Measurements from ENCODE around the gene SLC39A10.

The SLC39A10 gene

DNA sequence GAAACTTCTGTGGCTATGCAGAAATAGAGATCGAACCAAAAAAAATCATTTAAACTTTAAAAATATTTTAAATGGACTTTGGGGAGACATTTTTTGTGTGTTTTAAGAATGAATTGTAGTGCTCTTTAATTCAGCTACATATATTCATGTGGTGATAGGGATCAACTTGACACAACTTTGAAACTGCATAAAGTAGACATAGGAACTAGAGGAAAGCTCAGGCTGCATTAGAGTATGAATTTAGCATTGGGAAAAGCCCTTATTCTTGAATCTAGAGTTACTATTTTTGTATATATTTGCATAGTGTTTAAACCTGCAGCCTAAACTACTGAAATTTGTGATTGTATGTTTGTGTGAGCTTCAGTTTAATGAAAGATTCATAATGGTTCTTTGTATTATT lies 78.3 kb downstream of the SLC39A10 start:
- H3K4me1 Mint-ChIP-seq, result no peaks in the 10 kb centered on the region
- no peaks in the 10 kb centered on the region for H3K9me3 Mint-ChIP-seq
- H3K27ac Mint-ChIP-seq, result no peak overlapping the region
- no peaks in the 10 kb centered on the region for H3K27me3 Mint-ChIP-seq
- H3K4me3 Mint-ChIP-seq, result no peak overlapping the region
- DNase-seq (ENCODE audit: low spot score in 2 of 2), result no peak
- peaks cover 43% of the 10 kb centered on the region for H3K36me3 Mint-ChIP-seq
- no peak for ATAC-seq (ENCODE audit: low read depth)

DNA sequence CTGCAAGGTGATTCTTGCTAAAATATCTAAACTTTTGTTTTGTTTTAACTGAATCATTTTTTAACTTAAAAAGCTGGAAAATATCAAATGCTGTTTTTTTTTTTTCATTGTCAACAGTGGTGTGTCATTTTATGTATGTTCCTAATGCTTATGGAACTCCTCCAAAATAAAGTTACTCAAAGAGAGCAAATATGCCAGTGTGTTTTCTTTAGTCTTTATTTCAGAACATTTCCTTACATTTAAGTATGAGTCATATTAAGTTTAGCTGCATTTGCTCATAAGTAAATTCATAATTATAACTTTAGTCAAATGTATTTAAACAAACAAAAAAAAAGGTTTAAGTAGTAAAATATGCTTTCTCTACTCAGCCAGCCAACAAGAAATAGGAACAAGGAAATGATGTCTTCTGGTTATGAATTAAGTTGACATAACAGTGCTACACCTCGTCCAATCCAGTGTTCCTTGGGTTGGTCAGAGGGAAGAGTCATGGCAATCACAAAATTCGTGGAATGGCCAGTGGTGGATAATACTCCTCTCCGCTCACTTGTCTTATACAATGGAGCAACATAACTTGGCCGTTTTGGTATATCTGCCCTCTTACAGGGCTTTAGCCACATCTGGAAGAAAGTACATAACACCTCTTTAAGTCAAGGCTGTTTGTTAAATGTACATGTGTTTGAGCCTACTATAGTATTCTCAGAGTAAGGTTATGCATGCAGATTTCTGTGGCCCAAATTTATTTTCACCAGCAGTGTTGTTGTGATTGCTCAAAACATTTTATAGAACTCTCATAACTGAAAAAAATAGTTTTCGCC lies 80.7 kb downstream of the SLC39A10 start:
- Mint-ChIP-seq H3K9me3 (no peaks in the 10 kb centered on the region), H3K4me3 (no peak overlapping the region), H3K36me3 (peaks cover 28% of the 10 kb centered on the region), H3K4me1 (no peaks in the 10 kb centered on the region), H3K27me3 (no peaks in the 10 kb centered on the region), H3K27ac (no peak overlapping the region)
- ATAC-seq (ENCODE audit: low read depth) (no peak), DNase-seq (ENCODE audit: low spot score in 2 of 2) (no peak)

DNA sequence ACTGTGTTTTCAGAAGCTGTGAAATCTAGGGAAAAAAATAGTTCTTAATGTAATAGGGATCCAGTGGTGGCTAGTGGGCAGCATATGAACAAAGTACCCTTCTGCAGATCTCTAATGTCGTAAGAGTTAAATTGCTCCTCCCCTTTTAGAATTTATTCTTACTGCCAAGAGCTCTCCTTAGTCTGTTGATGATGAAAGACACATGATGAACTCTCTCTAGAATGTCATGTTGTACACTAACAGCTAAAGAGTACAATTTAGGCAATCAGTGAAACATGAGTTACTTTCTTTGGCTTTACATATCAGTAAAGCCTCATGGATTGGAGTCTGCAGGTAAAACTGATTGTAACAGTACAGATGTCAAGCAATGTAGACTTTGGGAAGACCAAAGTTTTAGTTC lies 84.2 kb downstream of the SLC39A10 start:
- ATAC-seq (ENCODE audit: low read depth), result no peak
- no peak overlapping the region for H3K27ac Mint-ChIP-seq
- no peak for DNase-seq (ENCODE audit: low spot score in 2 of 2)
- H3K9me3 Mint-ChIP-seq, result no peaks in the 10 kb centered on the region
- H3K36me3 Mint-ChIP-seq, result peaks cover 19% of the 10 kb centered on the region
- H3K27me3 Mint-ChIP-seq, result no peaks in the 10 kb centered on the region
- no peaks in the 10 kb centered on the region for H3K4me1 Mint-ChIP-seq
- no peak overlapping the region for H3K4me3 Mint-ChIP-seq

DNA sequence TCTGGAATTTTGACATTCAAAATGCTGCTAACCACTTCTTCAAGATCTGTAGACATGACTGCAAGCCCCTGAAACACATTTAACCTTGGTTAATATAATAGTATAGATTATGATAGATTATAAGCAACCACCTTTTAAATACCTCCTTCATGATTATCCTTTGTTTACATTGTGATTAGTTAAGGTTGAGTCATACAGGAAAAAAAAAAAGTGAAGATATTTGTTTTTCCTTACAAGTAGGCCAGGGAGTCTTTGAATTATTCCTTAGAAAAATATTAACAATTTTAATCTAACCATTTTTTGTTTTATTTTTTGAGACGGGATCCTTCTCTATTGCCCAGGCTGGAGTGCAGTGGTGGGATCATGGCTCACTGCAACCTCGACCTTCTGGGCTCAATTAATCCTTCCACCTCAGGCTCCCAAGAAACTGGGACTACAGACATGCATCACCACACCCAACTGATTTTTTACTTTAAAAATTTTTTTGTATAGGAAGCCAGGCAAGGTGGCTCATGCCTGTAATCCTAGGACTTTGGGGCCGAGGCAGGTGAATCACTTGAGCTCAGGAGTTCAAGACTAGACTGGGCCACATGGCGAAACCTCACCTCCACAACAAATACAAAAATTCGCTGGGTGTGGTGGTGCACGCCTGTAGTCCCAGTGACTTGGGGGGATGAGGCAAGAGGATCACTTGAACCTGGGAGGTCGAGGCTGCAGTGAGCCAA lies 99.4 kb downstream of the SLC39A10 start:
- Mint-ChIP-seq H3K4me3 (no peak overlapping the region), H3K4me1 (no peaks in the 10 kb centered on the region), H3K27ac (no peak overlapping the region), H3K9me3 (peaks cover 4% of the 10 kb centered on the region), H3K36me3 (peaks cover 3% of the 10 kb centered on the region), H3K27me3 (no peaks in the 10 kb centered on the region)
- ATAC-seq (ENCODE audit: low read depth) (no peak), DNase-seq (ENCODE audit: low spot score in 2 of 2) (no peak)

DNA sequence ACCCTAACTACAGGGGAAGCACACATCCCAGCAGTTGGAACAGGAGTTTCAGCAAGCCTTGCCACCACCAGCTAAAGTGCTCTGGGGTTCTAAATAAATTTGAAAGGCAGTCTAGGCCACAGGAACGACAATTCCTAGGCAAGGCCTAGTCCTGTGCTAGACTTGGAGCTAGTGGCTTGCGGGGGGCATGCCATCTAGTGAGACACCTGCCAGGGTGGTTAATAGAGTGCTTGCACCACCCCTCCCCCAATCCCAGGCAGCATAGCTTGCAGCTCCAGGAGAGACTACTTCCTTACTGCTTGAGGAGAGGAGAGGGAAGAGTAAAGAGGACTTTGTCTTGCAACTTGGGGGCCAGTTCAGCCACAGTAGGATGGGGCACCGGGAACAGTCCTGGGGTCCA lies 101.8 kb downstream of the SLC39A10 start:
- peaks cover 2% of the 10 kb centered on the region for H3K36me3 Mint-ChIP-seq
- ATAC-seq (ENCODE audit: low read depth) (no peak), DNase-seq (ENCODE audit: low spot score in 2 of 2) (no peak)
- H3K9me3 Mint-ChIP-seq, result peaks cover 15% of the 10 kb centered on the region
- no peaks in the 10 kb centered on the region for H3K27me3 Mint-ChIP-seq
- H3K4me1 Mint-ChIP-seq, result no peaks in the 10 kb centered on the region
- H3K4me3 Mint-ChIP-seq, result no peak overlapping the region
- H3K27ac Mint-ChIP-seq, result no peak overlapping the region

DNA sequence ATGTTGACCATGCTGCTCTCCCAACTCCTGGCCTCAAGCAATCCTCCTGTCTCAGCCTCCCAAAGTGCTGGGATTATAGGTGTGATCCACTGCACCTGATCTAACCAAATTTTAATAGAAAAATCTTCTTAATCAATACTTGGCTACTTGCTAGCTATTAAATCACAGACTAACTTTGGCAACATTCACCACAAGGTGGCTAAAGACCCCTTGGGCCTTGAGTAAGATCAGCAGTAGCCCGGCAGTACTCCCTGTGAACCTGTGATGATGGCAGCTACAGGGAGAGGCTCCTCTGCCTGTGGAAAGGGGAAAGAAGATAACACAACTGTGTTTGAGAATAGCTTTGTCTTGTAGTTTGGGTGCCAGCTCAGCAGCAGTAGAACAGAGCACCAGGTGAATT lies 102.9 kb downstream of the SLC39A10 start:
- H3K27me3 Mint-ChIP-seq, result no peaks in the 10 kb centered on the region
- H3K36me3 Mint-ChIP-seq, result peaks cover 2% of the 10 kb centered on the region
- H3K27ac Mint-ChIP-seq, result no peak overlapping the region
- ATAC-seq (ENCODE audit: low read depth), result no peak
- no peak overlapping the region for H3K4me3 Mint-ChIP-seq
- H3K4me1 Mint-ChIP-seq, result no peaks in the 10 kb centered on the region
- DNase-seq (ENCODE audit: low spot score in 2 of 2), result no peak
- peaks cover 18% of the 10 kb centered on the region for H3K9me3 Mint-ChIP-seq

DNA sequence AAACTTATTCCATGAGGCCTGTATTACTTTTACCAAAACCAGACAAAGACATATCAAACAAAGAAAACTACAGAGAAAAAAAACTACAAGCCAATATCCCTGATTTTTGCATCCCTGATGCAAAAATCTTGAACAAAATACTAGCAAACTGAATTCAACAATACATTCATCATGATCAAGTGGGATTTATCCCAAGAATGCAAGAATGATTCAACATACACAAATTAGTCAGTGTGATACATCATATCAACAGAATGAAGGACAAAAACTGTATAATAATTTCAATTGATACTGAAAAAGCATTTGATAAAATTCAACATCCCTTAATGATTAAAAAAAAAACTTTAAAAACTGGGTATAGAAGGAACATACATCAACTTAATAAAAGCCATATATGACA lies 106.8 kb downstream of the SLC39A10 start:
- Mint-ChIP-seq H3K27ac (no peak overlapping the region), H3K4me1 (no peaks in the 10 kb centered on the region), H3K4me3 (no peak overlapping the region), H3K27me3 (no peaks in the 10 kb centered on the region), H3K9me3 (peaks cover 22% of the 10 kb centered on the region), H3K36me3 (peaks cover 2% of the 10 kb centered on the region)
- ATAC-seq (ENCODE audit: low read depth) (no peak), DNase-seq (ENCODE audit: low spot score in 2 of 2) (no peak)

DNA sequence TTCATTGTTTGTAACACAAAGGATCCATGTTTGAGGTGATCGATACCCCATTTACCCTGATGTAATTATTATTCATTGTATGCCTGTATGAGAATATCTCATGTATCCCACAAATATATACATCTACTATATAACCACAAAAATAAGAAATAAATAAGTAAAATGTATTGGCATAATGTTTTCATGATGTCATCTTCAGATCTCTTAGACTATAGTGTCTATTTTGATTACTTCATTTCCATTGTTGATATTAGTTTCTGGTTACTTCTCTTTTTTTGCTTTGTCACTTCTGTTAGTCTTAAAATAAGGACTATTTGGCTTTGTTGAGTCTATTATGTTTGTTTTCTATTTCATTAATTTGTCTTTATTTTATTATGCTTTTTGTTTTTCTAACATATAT lies 109.7 kb downstream of the SLC39A10 start:
- Mint-ChIP-seq H3K9me3 (peaks cover 18% of the 10 kb centered on the region), H3K27me3 (no peaks in the 10 kb centered on the region), H3K4me3 (no peak overlapping the region), H3K36me3 (peaks cover 2% of the 10 kb centered on the region), H3K4me1 (no peaks in the 10 kb centered on the region), H3K27ac (no peak overlapping the region)
- ATAC-seq (ENCODE audit: low read depth) (no peak), DNase-seq (ENCODE audit: low spot score in 2 of 2) (no peak)

DNA sequence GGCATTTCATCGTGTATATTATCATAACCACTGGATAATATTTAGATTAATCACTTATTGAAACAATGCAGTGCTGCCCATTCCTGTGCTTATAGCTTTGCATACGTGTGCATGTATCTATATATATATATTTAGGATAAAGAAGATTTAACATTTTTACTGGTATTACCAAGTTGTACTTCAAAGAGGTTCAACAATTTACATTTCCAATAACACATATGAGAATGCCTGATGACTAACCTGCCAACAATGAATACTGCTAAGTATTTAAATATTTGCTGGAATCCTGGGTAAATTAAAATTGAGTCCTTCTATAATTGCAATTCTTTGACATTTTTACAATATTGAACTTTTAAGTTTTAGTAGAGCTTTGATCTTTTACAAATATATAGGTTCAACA lies 111.4 kb downstream of the SLC39A10 start:
- no peak for ATAC-seq (ENCODE audit: low read depth)
- Mint-ChIP-seq H3K36me3 (no peaks in the 10 kb centered on the region), H3K27ac (no peak overlapping the region), H3K27me3 (no peaks in the 10 kb centered on the region), H3K4me1 (no peaks in the 10 kb centered on the region), H3K4me3 (no peak overlapping the region), H3K9me3 (peaks cover 10% of the 10 kb centered on the region)
- no peak for DNase-seq (ENCODE audit: low spot score in 2 of 2)

DNA sequence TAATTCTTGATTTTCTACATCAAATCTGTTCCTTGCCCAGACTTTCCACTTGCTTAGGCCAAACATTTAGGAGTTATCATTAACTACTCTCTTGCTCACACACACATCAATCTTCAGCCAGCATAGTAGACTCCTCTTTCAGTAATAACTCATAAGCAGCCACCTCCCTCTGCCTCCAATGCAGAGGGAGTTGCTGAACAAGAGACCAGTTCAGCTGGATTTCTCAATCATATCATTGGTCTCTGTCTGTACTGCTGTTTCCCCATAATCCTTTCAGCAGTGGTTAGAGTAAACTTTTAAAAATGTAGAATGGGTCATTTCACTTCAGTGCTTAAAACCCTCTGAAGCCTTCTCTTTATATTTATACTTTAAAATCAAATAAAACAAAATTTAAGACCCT lies 112.9 kb downstream of the SLC39A10 start:
- peaks cover 4% of the 10 kb centered on the region for H3K9me3 Mint-ChIP-seq
- H3K4me1 Mint-ChIP-seq, result no peaks in the 10 kb centered on the region
- ATAC-seq (ENCODE audit: low read depth) (no peak), DNase-seq (ENCODE audit: low spot score in 2 of 2) (no peak)
- no peaks in the 10 kb centered on the region for H3K36me3 Mint-ChIP-seq
- H3K27me3 Mint-ChIP-seq, result no peaks in the 10 kb centered on the region
- no peak overlapping the region for H3K27ac Mint-ChIP-seq
- H3K4me3 Mint-ChIP-seq, result no peak overlapping the region

DNA sequence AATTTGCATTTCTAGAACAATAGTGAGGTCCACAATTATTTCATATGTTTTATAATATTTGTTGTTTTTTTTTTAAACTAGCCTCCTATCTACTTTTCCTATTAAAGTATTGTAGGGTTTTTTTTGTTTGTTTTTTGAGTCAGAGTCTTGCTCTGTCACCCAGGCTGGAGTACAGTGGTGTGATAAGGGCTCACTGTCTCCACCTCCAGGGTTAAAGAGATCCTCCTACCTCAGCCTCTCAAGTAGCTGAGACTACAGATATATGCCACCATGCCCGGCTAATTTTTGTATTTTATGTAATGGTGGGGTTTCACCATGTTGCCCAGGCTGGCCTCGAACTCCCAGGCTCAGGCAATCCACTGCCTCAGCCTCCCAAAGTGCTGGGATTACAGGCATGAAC lies 122.5 kb downstream of the SLC39A10 start:
- no peak for DNase-seq (ENCODE audit: low spot score in 2 of 2)
- Mint-ChIP-seq H3K27ac (no peak overlapping the region), H3K36me3 (no peaks in the 10 kb centered on the region), H3K4me3 (no peak overlapping the region), H3K4me1 (no peaks in the 10 kb centered on the region), H3K27me3 (peaks cover 4% of the 10 kb centered on the region), H3K9me3 (no peaks in the 10 kb centered on the region)
- ATAC-seq (ENCODE audit: low read depth), result no peak

DNA sequence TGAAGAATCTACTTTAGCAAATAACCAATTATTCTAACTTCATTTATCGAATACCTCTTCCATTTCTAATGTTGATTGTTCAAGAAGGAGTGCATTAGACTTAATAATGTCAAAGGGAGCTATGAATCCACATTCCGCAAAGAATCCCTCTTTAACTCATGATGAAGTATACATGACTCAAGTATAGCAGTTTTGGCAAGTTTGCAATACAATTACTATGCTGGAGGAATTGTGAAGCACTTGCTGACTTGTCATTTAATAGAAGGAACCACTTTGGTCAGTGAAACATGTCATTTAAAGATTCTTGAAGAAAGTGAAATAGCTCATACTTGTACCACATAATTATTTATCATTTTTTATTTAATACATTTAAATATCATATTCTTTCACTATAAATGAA lies 125.1 kb downstream of the SLC39A10 start:
- Mint-ChIP-seq H3K4me1 (no peaks in the 10 kb centered on the region), H3K36me3 (no peaks in the 10 kb centered on the region)
- ATAC-seq (ENCODE audit: low read depth), result no peak

More for the DNA sequence above, 125.1 kb downstream of the SLC39A10 start:
- Mint-ChIP-seq H3K27me3 (peaks cover 4% of the 10 kb centered on the region), H3K27ac (no peak overlapping the region), H3K4me3 (no peak overlapping the region), H3K9me3 (no peaks in the 10 kb centered on the region)
- DNase-seq (ENCODE audit: low spot score in 2 of 2), result no peak
